GM20000 (cell line): ENCODE measurements around the gene MXD4.

Experiments used
- DNase-seq: peaks from one replicate; pipeline ENCODE4 v3.0.0; 2012; ENCODE audit warnings: low spot score
- TF ChIP-seq, protein P1 (sequence below): IDR thresholded peaks from 2 replicates; pipeline ENCODE4 v1.5.1; 2012; ENCODE audit warnings: mild to moderate bottlenecking, control low read depth; ENCODE audit errors: extremely low read depth, missing control alignments

The MXD4 gene

GRCh38 chr4:2261853-2262144, at the start of gene MXD4:
TSS of gene MXD4 (minus strand) at chr4:2262109. CDS start at chr4:2261980, 129 bp downstream.
- TF ChIP-seq, protein P1, sequence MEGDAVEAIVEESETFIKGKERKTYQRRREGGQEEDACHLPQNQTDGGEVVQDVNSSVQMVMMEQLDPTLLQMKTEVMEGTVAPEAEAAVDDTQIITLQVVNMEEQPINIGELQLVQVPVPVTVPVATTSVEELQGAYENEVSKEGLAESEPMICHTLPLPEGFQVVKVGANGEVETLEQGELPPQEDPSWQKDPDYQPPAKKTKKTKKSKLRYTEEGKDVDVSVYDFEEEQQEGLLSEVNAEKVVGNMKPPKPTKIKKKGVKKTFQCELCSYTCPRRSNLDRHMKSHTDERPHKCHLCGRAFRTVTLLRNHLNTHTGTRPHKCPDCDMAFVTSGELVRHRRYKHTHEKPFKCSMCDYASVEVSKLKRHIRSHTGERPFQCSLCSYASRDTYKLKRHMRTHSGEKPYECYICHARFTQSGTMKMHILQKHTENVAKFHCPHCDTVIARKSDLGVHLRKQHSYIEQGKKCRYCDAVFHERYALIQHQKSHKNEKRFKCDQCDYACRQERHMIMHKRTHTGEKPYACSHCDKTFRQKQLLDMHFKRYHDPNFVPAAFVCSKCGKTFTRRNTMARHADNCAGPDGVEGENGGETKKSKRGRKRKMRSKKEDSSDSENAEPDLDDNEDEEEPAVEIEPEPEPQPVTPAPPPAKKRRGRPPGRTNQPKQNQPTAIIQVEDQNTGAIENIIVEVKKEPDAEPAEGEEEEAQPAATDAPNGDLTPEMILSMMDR = no peak
- DNase-seq = no peak

GRCh38 chr4:2306773-2307410, 45.0 kb upstream of the MXD4 start:
- DNase-seq = no peak
- TF ChIP-seq, protein P1 = no peak

DNA sequence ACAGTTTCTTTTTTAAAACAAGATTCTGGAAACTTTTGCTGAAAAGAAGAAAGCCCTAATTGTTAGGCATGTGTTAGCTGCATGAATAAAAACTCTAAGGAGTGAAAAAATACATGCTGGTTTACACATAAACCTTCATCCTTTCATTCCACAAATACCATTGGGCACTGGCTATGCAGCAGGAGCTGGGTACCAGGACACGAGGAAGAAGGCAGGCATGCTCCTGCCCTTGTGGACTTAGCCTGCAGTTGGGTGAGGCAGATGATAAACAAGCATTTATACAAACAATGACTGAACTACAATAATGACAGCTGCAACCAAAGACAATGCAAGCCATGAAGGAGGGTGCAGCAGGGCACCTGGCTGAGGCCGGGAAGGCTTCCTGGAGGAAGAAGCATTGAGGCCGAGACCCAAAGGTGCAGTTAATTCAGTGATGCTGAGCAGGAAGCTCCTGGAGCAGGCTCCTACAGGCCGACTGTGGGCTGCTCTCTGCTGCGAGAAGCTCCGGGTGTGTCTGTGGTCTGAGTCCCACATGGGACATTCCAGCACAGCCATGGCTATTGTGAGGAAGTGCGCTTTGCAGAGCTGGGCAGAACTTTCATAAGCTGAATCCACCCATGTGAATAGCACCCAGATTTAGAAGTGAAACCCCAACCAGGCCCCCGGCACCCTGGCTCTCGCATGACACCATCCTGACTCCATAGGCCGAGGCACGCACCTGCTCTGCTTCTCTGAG, 44.0 kb upstream of the MXD4 start:
- DNase-seq = no peak
- TF ChIP-seq, protein P1 = no peak

- DNase-seq = no peak
- TF ChIP-seq, protein P1 = no peak
These were observed 43.1 kb upstream of the MXD4 start for GRCh38 chr4:2304877-2305561.

- TF ChIP-seq, protein P1 = no peak
- DNase-seq = no peak
These were observed 42.5 kb upstream of the MXD4 start for GRCh38 chr4:2304321-2304876.

- TF ChIP-seq, protein P1 = no peak
- no peak for DNase-seq
These were observed 41.9 kb upstream of the MXD4 start for GRCh38 chr4:2303686-2304320.
